ENCODE data around the gene ADGRL4. TPM values are rescaled to one million over a fixed set of nuclear protein-coding genes. Genes with fewer than 3 reads are reported as not detected.

Gene ADGRL4
- total RNA-seq, 1 donor from 2014 or later, result 50.1 TPM

DNA sequence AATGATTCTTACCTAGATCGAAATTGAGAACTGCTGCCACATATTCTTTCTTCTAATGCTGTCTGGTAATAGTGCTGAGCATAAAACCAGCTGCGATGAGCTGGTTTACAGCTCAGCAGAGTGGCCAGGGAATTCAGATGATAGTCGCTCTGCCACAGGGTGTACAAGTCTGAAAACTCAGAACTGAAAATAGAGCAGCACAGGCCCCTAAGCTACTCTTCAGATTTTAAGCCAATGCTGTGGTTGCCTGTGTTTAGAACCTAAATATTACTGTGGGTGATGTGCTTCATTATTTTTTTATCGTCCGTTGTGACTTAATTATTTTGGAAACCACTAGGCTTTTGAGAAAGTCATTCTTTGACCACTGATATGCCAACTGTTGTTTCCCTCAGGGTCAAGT, 152.0 kb downstream of the ADGRL4 start:
- no peak for ATAC-seq
- intact Hi-C loops (cut with DNase I), result no loop called here

GRCh38 chr1:78843546-78843945, 163.0 kb downstream of the ADGRL4 start:
- ATAC-seq, result no peak
- intact Hi-C loops (cut with DNase I), result no loop called here
- DNase-seq (ENCODE audit: low spot score), result no peak

More for the DNA sequence above, 152.0 kb downstream of the ADGRL4 start:
- no peak for DNase-seq (ENCODE audit: low spot score)

- intact Hi-C loops (cut with DNase I), result no loop called here
- DNase-seq (ENCODE audit: low spot score) (no peak), ATAC-seq (no peak)
These were observed 163.4 kb downstream of the ADGRL4 start for GRCh38 chr1:78843111-78843510.

- ATAC-seq (peak; percentile 72), DNase-seq (ENCODE audit: low spot score) (no peak)
- intact Hi-C loops (cut with DNase I), result no loop called here
These were observed 165.9 kb downstream of the ADGRL4 start for GRCh38 chr1:78840453-78841271.

Measured in sciatic nerve (tissue), 2 donors.